HG02588 (cell line): ENCODE data around the gene SRRM2.

ENCODE experiments used
- ATAC-seq: cut with Tn5 transposase; IDR thresholded peaks from one replicate; pipeline ENCODE4 v1.9.1; 2021; ENCODE audit warnings: mild to moderate bottlenecking, moderate library complexity; ENCODE audit not compliant: unreplicated experiment

The SRRM2 gene

DNA sequence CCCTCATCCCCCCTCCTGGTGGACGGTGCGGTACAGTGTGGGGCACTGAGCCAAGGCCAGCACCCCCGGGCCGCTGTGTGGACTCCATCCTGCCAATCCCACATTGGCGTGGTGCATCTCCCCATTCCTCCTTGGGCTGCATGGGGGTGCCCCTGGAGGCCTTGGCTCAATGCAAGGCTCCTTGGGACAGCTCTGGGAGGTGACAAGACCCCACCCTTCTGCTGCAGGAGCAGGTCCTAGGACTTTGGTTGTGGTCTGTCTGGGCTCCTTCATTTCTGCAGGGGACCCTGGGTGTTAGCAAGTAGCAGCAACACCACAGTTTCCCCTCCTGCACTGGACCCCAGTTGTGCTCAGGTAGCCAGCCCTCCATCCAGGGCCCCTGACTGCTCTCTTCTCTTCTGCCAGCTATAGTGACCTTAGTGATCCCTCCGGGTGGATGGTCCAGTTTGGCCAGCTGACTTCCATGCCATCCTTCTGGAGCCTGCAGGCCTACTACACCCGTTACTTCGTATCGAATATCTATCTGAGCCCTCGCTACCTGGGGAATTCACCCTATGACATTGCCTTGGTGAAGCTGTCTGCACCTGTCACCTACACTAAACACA, 65.9 kb downstream of the SRRM2 start:
- no peak for ATAC-seq

DNA sequence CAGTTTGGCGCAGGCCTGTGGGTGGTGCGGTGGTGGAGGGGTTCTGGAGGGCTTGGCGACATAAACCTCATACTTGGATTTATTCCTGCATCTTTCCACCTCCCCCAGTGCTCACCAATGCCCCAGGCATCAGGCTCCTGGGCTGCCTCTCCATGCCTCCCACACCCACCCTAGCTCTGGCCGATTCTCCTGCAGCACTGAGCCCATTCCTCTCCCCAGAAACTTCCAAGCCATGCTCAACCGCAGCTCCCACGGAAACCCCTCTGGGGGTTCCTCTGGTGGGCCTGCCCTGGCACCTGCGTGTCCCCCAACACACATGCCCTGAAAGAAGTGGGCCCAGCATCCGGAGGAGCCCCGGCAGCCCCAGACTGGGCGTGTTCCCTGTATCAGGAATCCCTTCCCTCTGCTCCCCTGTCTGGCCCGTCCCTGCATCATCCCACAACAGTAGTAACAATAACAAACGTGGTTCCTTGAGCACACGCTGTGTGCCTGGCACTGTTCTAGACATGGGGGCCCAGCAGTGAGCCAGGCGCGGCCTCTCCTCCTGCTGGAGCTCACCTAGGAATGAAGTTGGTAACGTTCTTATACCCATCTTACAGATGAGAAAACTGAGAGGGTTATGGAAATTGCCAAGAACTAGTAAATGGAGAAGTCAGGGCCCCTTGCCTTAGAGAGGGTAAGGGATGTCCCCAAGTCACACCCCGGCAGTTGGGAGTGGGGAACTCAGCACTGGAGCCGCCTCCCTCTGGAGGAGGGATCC, 66.9 kb downstream of the SRRM2 start:
- no peak for ATAC-seq

DNA sequence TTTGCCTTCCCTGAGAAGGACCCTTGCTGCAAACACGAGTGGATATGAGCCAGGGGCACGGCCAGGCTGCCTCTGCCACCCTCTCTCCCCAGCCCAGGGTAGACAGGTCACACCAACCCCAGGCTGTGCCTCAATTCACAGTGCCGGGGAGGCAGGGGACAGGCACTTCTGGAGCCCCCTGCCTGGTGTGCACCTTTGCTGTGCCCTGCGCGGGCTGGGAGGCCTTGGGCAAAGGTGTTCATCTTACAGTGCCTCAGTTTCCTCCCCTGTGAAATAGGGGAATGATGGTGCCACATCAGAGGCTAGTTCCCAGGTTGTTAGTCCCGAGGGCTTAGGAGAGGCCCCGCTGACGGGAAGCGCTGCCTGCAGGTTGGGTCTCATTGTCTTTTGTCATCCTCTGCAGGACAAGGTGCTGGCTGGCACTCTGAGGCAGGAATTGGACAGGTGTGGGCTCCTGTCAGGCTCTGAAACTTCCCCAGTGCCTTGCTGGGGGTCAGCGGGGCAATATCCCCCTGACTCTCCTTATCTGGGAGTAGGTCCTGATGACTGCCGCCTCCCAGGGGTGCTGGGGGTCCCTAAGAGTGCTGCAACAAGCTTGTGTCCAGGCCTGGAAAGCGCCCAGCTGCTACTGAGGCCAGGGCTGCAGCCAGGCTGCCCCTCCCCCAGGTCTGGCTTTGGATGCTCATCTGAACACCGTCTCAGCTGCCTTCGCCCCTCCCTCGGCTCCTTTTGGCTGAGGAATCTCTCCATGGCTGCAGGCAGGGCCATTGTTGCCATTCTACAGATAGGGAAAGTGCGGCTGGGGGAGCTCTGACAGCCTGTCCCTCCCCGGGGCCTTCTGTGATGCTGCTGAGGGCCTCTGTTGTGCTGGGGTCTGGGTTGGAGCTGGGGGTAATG, 67.7 kb downstream of the SRRM2 start:
- no peak for ATAC-seq
